Activated CD4-positive, alpha-beta T cell treated with anti-CD3 and anti-CD28 coated beads, Interleukin-10, Interleukin-2, amounts not matched to agents 100 ng/mL and 50 ng/mL, durations not matched to agents 16 hours and 8 hours (primary cell): ENCODE measurements around the gene TMEM132A.

Source experiments
- DNase-seq: peaks from one replicate; pipeline ENCODE4 v3.0.0-alpha.2; 2020

TMEM132A gene

DNA sequence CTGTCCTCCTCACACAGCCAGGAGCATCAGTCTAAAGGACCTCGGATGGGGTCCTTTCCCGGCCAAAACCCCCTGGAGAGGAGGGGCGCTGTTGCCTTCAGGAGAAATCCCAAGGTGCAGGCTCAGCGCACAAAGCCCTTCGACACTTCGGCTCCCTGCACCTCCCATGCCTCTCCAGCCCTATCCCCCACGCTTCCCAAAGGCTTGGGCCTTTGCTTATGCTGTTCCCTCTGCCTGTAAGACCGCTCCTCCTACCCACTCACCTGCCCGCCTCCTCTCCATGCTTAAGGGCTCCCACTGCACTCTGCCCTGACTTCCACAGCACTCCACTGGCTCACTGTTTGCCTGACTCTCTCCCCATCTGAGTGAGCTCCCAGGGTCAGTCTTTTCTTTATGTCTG, 14.2 kb downstream of the TMEM132A start:
- DNase-seq = no peak

DNA sequence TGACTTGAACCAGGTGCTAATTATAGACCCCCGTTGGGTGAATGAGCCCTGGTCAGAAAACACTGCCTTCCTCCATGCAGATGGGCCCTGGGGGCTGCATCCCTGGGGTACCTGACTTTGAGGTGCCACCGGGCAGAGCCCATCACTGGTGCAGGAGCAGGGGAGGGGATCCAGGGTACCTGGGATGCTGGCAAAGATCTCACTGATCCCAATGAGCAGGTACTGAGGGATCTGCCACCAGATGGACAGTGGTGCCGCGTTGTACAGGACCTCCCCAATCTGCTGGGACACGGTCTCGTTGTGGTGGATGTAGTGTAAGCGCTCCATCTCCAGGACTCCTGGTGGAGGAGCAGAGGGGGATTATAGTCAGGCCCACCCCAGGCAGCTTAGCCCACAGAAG, 15.0 kb downstream of the TMEM132A start:
- no peak for DNase-seq

DNA sequence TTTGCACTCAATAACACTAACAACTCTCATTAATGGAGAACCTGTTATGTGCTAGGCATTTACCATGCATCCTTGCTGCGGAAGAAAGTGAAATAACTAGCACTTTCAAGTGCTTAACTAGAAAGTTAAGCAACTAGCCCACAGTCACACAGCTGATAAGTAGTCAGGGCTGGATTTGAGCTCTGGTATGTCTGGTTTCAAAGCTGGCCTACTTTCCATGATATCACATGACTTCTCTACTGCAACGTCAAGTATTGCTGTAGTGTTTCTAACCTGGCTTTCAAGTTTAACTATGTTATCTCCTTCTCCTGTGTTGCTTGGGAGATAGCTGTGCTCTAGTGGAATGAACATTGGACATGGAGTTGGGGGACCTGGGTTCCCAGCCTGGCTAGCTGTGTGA, 15.6 kb downstream of the TMEM132A start:
- no peak for DNase-seq

DNA sequence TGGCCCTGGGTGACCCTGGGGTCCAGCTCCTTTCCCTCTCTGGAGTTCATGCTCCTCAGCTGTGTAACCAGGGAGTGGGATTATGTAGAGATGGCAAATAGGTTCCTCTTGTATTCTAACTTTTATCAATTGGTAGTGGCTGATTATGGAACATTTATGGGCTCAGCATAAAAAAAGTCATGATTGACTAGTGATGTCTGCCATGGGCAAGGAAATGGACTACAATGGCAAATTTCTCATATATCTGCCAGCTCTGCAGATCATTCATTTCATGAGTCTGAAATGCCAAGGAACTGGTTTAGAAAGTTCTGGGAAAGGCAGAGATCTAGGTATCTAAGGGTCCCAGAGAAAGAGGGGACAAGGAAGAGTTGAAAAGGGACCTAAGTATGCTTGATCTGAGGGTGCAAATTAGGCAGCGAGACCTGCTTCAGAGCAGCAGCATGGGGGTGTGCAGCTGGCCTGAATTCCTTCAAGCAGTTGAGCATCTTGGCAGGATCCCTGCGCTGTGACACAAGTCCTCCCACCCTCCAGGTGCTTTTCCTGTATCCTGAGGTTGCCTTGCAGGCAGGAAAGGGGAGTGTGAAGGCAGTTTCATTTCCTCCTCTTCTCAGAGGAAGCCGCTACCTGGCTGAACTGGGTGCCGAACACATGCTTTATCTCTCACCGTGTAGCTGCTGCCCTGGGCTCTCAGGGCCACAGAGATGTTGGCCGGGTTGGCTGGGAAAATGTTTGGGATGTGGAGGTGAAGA, 17.3 kb downstream of the TMEM132A start:
- DNase-seq = no peak

DNA sequence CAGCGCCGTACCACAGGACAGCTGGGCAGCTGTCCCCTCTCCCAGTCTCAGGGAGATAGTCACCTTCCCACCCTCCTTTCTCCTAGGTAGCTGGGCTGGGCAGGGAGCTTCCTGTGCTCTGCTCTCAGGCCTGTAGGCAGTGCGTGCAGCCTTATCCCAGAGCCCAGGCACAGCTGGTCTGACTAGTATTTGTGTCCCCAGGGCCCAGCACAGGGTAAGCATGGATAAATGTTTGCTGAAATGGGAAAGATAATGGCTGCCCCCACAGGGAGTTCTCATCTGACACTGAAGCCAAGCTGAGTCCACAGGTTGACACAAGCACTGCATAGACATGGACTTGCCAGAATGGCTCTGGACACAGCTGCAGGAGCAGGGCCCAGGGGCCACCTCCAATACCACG, 18.0 kb downstream of the TMEM132A start:
- DNase-seq = no peak

DNA sequence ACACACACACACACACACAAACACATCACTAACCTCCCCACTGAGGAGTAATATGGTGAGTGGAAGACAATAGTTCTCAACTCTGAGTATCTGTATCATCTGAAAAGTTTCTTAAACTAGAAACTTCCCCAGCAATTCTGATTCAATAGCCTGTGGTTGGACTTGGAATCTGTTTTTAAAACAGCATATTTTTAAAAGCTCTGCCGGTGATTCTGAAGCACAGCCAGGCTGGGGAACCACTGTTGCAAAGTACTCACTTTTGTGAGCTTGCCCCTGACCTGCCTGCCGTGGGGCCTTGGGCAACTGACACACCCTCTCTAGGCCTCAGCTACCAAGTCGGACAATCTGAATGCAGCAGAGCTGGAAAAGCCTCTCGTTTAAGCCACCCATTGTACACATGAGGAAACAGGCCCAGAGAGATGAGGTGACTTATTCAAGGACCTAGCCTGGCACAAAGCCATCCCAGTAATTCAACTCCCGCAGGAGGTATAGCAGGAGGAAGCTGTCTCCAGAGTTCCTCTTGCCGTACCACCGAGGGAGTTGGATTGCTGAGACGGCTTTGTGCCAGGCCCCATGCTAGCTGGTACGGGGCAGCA, 18.8 kb downstream of the TMEM132A start:
- DNase-seq = no peak

DNA sequence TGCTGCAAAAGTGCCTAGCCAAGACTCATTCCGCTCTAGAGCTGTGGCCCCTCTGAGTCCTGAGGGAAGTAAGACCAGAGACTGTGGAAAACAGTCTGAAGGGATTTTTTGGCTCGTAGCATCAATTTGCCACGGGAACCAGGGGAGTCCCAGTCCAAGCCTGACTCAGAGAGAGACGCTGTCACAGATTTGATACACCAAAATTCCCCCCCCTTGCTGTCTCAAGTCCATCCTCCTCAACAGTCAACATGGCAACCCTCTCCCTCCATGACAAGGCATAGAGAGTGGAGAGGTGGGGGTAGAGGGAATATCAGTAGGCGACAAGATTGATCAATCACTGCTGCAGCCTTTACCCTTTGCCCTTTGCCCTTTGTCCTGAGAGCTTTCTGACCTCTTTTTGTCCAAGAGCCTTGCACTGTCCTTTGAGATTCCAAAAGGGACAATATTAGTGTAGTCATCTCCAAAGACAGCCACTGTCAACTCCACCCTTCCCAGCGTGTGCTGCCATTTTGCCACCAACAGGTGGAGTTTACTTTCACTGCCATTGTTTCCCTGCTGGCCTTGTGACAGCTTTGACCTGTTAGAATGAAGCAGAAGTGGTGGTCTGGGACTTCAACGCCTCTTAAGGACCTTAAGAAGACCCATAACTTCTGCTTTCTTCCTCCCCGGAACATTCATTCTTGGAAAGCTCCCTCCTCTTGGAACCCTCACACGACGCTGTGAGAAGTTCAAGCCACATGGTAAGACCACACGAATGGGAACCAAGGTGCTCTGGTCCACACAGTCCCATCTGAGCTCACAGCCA, 20.4 kb downstream of the TMEM132A start:
- no peak for DNase-seq

DNA sequence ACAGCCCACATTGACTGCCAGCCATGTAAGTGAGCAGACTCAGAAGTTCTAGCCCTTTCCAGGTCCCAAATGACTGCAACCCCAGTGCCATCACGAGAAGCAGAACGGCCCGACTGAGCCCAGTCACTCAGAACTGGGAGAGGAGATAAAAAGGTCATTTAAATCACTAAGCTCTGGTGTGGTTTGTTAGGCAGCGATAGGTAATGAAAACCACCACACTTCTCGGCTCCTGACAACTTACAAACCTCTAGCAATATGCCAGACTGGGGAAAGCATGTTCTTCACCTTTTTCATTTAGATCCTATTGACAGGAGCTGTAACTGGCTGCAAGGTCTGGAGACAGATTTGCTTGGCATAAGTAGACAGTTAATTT, 21.0 kb downstream of the TMEM132A start:
- DNase-seq = no peak

DNA sequence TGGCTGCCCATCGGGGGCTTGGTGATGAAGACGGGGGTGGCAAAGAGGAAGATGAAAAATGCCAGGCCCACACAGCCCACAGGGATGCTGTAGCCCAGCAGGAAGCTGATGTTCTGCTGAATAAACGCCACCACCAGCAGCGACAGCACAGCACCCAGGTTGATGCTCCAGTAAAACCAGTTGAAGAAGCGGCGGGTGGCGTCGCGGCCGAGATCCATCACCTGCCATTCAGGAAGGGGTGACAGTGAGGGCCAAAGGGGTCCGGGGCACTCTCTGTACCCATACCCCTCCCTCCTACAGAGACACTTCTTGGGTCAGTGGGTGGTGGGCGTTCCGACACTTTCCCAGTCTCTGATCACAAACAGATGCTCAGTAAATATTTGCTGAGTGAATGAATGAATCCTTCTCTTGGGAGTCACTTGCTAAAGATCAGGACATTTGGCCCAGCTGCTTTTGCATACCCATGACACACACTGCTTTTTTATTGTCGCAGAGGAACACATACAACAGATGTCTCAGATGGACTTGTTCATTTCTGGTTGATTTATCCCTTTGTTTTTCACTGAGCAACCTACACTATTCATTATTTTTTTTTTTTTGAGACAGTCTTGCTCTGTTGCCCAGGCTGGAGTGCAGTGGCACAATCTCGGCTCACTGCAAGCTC, 22.5 kb downstream of the TMEM132A start:
- no peak for DNase-seq

DNA sequence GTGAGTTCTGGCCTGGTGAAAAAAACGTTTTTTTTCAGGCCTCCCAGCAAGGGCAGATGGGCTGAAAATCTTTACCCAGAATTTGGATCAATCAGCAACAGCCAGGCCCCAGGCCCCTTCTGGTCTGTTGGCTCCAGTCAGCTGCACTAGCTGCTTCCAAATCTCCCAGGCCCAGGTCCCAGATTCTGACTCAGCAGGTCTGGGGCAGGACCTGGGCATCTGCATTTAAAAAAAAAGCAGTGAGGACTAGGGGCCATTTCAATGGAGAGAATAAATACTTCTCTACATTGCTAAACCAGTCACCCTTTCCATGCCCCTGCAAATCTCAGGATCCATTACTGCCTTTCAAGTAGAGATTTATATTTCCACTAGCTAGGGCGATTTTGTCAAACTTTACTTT, 23.4 kb downstream of the TMEM132A start:
- DNase-seq = no peak

DNA sequence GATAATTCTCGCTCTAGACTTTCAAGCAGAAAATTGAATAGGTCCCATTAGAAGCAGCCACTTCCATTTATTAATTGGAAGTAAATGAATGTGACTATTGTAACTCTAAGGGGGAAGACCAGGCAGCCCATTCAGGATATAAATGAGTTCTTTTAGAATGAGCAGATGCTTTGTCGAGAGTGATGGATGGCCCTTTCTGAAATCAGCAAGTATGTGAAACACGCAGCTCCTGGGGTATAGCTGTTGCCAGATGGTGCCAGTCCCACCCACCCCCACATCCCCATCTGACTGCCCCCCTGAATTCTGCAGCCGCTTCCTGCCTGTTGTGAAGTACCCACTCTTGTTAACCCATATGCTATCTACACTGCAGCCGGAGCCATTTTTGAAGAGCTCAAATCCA, 24.0 kb downstream of the TMEM132A start:
- DNase-seq = no peak

DNA sequence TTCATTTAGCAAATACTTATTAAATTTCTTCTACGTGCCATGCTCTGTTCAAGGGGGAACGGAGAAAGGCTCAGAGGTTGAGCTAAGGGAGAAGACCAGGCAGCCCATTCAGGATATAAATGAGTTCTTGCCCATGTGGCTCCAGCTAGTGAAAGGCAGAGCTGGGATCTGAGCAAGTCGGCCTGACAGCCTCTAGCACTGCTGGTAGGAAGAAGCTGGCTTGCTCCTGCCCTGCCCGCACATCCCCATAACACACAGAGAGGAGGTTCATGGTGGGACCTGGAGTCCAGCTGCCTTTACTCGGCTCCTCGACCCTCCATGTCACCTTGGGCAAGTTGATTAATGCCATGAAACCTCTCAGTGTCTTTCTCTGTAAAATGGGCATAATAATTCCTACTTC, 25.8 kb downstream of the TMEM132A start:
- DNase-seq = no peak

DNA sequence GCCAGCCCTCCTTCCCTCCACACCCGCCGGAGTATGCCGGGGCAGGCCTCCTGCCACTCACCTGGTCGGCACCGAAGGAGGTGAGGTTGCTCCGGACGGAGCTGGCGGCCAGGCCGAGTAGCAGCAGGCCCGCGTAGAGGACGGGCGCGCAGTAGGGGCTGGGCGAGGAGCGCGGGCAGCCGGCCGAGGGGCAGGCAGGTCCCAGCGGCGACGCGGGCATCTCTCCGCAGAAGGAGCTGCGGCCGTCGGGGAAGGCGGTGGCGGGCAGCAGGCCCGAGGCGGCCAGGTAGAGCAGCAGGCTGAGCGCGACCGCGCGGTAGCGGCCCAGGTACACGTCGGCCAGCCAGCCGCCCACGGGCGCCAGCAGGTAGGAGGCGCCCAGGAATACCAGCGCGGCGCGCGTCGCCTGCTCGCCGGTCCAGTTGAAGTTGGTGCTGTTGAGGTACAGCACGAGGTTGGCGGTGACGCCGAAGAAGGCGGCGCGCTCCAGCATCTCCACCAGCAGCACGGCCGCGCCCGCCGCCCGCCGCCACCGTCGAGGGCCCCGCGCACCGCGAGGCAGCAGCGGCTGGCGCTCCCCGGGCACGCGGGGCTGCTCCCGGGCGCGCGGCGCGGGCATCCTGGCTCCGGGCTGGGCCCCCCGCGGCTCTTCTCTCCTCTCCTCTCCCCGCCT, 26.8 kb downstream of the TMEM132A start:
- DNase-seq = no peak

DNA sequence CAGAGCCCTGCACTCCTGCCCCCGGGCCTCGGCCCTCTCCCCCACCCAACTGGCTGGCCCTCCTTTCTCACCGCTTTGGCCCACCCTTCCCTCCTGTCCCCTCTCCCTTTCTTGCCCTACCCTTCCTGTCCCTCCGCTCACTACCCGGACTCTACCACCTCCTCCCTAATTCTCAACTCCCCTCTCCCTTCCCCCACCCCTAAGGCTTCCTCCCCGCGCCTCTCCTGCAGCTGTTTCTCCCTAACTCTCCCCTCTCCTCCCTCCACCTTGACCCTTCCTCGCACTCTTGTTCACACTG, 27.3 kb downstream of the TMEM132A start:
- no peak for DNase-seq

DNA sequence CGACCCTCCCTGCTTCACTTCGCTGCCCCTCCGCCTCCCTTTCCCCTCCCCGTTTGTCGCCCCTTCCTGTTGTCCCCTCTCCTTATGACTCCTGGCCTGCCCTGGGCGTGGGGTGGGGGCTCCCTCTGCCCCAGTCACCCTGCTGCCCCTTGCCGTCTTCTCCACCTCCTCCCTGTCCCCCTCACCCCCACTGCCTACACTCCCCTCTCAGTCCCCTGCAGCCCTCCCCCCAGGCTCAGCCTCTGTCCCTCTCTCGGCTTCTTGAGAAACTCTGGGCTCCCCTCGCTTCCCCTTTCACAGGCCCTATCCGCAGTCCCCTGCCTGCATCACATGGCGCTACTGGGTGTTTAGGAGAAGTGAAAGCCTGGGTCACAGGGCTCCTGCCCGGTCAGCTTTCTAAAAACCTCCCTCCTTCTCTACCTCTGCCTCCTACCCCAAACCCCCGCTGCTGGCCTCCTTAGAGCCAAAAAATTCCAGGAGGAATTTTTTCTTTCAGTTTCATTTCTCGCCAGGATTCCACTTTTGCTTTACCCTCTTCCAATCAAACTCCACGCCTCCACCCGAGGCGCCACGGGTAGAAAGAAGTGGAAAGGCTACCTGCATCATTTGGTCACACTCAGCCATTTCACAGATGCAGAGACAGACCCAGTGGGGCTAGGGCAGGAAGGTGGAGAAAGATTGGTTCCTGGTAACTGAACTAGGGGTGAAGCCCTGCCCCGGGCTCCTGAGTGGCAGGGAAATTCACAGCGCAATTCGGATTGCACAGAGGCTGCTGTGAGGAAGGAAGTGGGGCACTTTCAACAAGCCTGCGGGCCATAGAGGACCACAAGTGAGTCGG, 27.9 kb downstream of the TMEM132A start, which contains the start of gene SLC15A3:
Gene SLC15A3, minus strand, starts transcription at position 273 of the 838 bp plus-strand sequence. CDS start 625 bp downstream, outside the sequence.
- DNase-seq = no peak

DNA sequence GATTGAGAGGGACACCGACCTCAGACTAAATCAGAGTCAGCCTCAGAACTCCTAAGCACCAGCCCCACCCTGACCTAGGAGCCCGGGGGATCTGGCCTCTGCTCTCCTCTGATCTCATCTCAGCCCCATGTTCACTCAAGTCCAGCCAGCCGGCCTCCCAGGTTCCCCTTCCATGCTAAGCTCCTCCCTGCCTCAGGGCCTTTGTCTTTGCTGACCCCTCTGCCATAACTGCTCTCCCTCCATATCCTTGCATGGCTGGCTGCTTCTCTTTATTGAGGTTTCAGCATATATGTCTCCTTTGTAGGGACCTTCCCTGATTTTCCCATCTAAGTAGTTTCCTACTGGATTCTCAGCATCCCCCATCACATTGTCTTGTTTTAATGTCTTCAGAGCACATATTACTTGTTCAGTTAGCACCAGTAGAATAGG, 28.5 kb downstream of the TMEM132A start:
- no peak for DNase-seq

DNA sequence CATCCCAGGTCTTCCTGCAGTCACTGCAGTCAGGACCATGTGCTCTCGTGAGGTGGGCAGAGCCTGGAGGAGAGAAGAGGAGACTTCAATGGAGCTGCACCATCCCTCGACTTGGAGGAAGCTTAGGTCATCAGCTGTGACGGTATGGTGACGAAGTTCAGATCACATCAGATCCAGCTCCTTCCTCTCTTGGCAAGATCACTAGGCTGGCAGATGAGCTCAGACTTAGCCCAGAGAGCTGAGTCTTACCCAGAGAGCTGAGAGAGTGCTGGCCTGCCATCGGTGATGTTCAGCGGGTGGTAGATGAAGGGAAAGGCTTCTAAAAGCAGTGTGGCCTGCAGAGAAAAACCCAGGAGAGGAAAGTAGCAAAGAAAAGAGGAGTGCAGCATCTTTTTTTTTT, 29.5 kb downstream of the TMEM132A start:
- no peak for DNase-seq

DNA sequence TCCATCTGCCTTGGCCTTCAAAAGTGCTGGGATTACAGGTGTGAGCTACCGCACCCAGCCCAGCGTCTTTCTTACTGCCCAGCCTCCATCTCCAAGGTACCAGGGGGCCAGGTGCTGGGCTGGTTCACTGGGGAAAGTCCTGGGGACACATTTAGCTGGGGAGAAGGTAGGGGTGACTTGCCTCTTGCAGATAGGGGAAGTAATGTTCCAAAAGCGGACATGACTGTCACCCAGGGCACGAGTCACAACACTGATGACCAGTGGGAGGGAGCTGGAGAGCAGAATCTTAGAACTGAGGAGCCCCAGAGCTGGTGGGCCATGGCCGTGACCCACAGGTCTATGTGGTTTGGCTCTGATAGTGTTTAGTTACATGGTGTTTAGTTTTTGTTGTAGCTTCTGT, 30.2 kb downstream of the TMEM132A start:
- DNase-seq = no peak

DNA sequence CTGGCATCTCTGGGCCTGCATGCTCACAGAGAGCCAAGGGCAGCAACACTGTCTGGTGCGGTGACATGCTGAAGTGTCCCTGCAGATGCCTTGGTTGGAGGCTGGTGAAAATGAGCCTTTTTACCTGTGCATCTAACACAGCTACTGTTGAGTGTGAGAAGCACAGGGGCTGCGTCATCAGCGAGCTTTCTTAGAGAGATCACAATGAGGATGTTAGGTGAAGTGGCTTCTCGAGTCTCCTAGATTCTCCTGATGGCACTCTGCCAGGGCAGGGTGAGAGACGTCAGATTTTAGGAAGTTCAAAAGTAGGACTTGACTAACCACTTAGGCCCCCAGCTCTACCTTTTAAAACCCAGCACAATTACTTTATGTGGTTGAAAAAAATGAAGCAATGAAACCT, 31.3 kb downstream of the TMEM132A start:
- no peak for DNase-seq

DNA sequence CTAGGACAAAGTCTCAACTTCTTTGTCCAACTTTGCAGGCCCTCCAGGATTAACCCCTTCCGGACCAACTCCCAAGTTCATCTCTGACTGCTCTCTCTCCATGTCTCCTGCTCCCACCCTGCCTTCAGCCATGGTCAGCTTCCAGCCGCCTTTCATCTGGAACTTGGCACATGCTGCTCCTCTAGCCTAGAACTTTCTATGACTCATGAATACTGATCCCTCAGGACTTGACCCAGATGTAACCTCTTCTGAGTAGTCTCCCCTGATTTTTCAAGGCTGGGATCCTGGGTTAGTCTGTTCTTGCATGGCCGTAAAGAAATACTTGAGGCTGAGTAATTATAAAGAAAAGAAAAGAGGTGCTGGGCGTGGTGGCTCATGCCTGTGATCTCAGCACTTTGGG, 32.9 kb downstream of the TMEM132A start:
- DNase-seq = no peak

DNA sequence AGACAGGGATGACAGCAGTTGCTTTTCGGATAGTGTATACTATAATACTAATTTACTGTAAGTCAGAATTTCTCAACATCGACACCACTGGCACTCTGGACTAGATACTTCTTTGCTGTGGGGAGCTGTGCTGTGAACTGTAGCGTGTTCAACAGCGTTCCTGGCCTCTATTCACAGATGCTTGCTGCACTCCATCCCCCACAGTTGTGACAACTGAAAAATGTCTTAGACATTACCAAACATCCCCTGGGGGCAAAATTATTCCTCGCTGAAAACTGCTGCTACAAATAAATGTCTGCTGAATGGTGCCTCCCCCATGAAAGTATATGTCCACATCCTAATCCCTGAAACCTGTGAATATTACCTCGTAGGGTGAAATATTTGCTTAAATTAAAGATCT, 35.2 kb downstream of the TMEM132A start:
- DNase-seq = no peak

DNA sequence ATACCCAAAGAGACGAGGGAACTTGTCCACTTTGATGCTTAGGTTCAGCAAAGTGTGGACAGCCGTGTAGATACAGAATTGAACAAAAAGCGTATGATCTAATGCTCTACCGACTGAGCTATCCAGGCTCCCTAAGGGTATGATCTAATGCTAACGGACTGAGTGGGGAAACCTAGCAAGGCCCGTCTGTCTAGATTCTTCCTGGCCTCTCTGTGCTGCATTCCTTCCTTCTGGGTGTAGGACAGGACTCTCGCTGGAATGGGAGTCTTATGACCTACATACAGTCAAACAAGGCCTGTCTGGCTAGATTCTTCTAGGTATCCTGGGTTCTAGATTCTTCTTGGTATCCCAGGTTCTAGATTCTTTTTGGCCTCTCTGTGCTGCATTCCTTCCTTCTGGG, 36.1 kb downstream of the TMEM132A start:
- no peak for DNase-seq
